Erythroblast (primary cell): Measurements from ENCODE around the gene MS4A1.

ENCODE experiments used
- GATA1 ChIP-seq: IDR thresholded peaks from 2 replicates; pipeline ENCODE4 v1.6.1; 2011; ENCODE audit warnings: low read depth, mild to moderate bottlenecking, control low read depth, low read length, moderate library complexity
- POLR2A ChIP-seq: IDR thresholded peaks from 2 replicates; pipeline ENCODE4 v1.6.1; 2011; ENCODE audit warnings: mild to moderate bottlenecking, low read length

DNA sequence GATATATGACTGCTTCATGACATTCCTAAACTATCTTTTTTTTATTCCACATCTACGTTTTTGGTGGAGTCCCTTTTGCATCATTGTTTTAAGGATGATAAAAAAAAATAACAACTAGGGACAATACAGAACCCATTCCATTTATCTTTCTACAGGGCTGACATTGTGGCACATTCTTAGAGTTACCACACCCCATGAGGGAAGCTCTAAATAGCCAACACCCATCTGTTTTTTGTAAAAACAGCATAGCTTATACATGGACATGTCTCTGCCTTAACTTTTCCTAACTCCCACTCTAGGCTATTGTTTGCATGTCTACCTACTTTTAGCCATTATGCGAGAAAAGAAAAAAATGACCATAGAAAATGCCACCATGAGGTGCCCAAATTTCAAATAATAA is 13.2 kb downstream of the MS4A1 start:
- TF ChIP-seq POLR2A (no peak), GATA1 (no peak)
